Hypothalamus (tissue), 51 donors: ENCODE measurements around the gene RAD51AP2.

Source experiments
- DNase-seq, 51 donors: peaks; one replicate each; lab custom pipeline; 2025; lab: John Stamatoyannopoulos, UW

RAD51AP2 gene

DNA sequence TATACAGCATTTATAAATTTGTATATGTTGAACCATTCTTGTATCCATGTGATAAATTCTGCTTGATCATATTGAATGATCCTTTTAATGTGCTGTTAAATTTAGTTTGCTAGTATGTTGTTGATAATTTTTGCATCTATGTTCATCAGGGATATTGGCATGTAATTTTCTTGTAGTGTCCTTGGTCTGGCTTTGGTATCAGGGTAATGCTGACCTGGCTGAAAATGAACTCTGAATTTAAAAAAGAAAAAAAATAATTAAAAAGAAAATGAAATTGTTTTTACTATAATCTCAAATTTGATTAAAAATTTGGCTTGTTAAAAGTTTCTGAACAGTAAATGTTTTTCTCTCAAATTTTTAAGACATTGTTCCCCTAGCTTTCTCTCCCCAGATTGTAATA is 46.3 kb downstream of the RAD51AP2 start:
- DNase-seq: no peak

- no peak for DNase-seq
These were observed 47.2 kb downstream of the RAD51AP2 start for GRCh38 chr2:17470855-17471641.

GRCh38 chr2:17461087-17461475 is 57.2 kb downstream of the RAD51AP2 start:
- DNase-seq: no peak
